Gastrocnemius medialis (tissue), 4 donors: ENCODE results near the gene RNASEH1.

Source experiments
- CTCF ChIP-seq, 5 experiments: fragments of 450-650 bp in 3 of 5; fragments of 200-600 bp in 2 of 5; sonication (generic) in 2 of 5; IDR thresholded peaks in 4 of 5; conservative IDR thresholded peaks in 1 of 5; 1 replicate in 4 of 5; 2 replicates in 1 of 5; pipeline ENCODE4 v1.5.1; 2016 to 2019; ENCODE audit warnings: antibody characterized with exemption in 5 of 5, mild to moderate bottlenecking in 3 of 5, moderate library complexity in 3 of 5
- POLR2A ChIP-seq, 2 donors: fragments of 450-650 bp; IDR thresholded peaks; one replicate each; pipeline ENCODE4 v1.6.1; 2017; ENCODE audit warnings: antibody characterized with exemption in 2 of 2, mild to moderate bottlenecking in 2 of 2, moderate library complexity in 2 of 2

DNA sequence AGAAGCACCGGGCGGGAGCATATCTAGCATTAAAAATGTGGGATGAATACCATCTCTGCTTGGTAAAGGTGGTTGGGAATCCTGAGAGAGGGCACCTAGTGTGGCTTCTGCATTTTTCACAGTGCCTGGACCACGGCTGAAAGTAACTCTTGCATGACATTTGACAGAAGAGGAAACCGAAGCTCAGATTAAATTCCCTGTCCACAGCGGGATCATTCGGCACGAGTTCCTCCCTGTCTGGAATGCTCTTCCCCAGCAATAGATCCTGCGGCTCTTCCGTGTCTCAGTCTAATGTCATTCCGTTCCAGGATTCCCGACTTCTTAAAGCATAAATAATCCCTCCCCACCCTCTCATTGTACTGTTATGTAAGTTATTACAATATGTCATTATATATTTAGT is 16.0 kb upstream of the RNASEH1 start:
- TF ChIP-seq POLR2A (IDR thresholded peaks at IDR 0.05) (no peak), CTCF (IDR thresholded peaks at IDR 0.05 in 4 of 5, conservative IDR thresholded peaks at IDR 0.05 in 1 of 5) (no peak)
